Fibroblast of upper back skin (primary cell): ENCODE data around the gene MAD1L1.
"Not testable (repeated sequence)": the region's sequence is repeated elsewhere in the genome, so short reads cannot be mapped to it uniquely, and the experiment has no call there.

Source experiments
- DNase-seq: peaks from one replicate; pipeline ENCODE4 v3.0.0-alpha.2; 2013

MAD1L1 gene

GRCh38 chr7:1865571-1866255 lies 367.0 kb downstream of the MAD1L1 start:
- DNase-seq, result no peak

GRCh38 chr7:1865000-1865555 lies 367.7 kb downstream of the MAD1L1 start:
- no peak for DNase-seq

- no peak for DNase-seq
Measured at GRCh38 chr7:1864161-1864940, 368.4 kb downstream of the MAD1L1 start.

- no peak for DNase-seq
Measured at GRCh38 chr7:1863091-1863900, 369.4 kb downstream of the MAD1L1 start.

- DNase-seq, result no peak
Measured at GRCh38 chr7:1862560-1862959, 370.2 kb downstream of the MAD1L1 start.

GRCh38 chr7:1861799-1862458 lies 370.8 kb downstream of the MAD1L1 start:
- no peak for DNase-seq

GRCh38 chr7:1860881-1861798 lies 371.6 kb downstream of the MAD1L1 start:
- not testable (repeated sequence) for DNase-seq

- no peak for DNase-seq
Measured at GRCh38 chr7:1859266-1860035, 373.3 kb downstream of the MAD1L1 start.

- DNase-seq, result no peak
Measured at GRCh38 chr7:1858435-1859265, 374.1 kb downstream of the MAD1L1 start.

- no peak for DNase-seq
Measured at GRCh38 chr7:1857487-1858421, 375.0 kb downstream of the MAD1L1 start.

GRCh38 chr7:1856888-1857441 lies 375.8 kb downstream of the MAD1L1 start:
- DNase-seq, result no peak

GRCh38 chr7:1856161-1856887 lies 376.4 kb downstream of the MAD1L1 start:
- no peak for DNase-seq

- no peak for DNase-seq
Measured at GRCh38 chr7:1855725-1856160, 377.0 kb downstream of the MAD1L1 start.

GRCh38 chr7:1854866-1855724 lies 377.6 kb downstream of the MAD1L1 start:
- DNase-seq, result no peak

GRCh38 chr7:1853986-1854865 lies 378.5 kb downstream of the MAD1L1 start:
- DNase-seq, result no peak
